Endothelial cell of umbilical vein (primary cell): ENCODE data around the gene SRGAP3. TPM values are rescaled to one million over a fixed set of nuclear protein-coding genes. Genes with fewer than 3 reads are reported as not detected.

Experiments used
- Bru-seq: library from RNA; stranded (reverse); fragments of 400-500 nt; gene quantifications from one replicate; lab custom pipeline; 2021; lab: Mats Ljungman, UMichigan
- BruChase-seq, 2 experiments: library from RNA; stranded (reverse); fragments of 400-500 nt; gene quantifications; one replicate each; lab custom pipeline; 2021; lab: Mats Ljungman, UMichigan
- BruUV-seq: library from RNA; stranded (reverse); fragments of 400-500 nt; replicated peaks from 2 replicates; lab custom pipeline; 2021; lab: Mats Ljungman, UMichigan
- CTCF ChIA-PET: fragments of 300-600, 350-600 bp; sonication (Branson Sonifier 250); formaldehyde crosslinking; loops from one replicate; lab custom pipeline; 2021; ENCODE audit warnings: antibody characterized with exemption, inconsistent platforms; lab: Charles Lee
- POLR2A ChIA-PET: fragments of 300-600, 350-600 bp; sonication (Branson Sonifier 250); formaldehyde crosslinking; loops from one replicate; lab custom pipeline; 2021; ENCODE audit warnings: antibody characterized with exemption, inconsistent platforms; lab: Charles Lee
- DNase-seq: peaks from one replicate; pipeline ENCODE4 v3.0.0-alpha.2; 2011; ENCODE audit warnings: low read depth, low spot score
- FAIRE-seq: peaks from 2 replicates; lab custom pipeline; 2011; peaks lifted over from hg19 to GRCh38; lab: Jason Lieb, UNC
- H2AFZ ChIP-seq: 2 replicates; pipeline ENCODE4 v1.6.0; 2012; ENCODE audit warnings: low read depth, low read length, control low read depth, inconsistent platforms
- H3K27ac ChIP-seq: 2 replicates; pipeline ENCODE4 v1.5.1; 2011; ENCODE audit warnings: low read depth, mild to moderate bottlenecking, control low read depth, low read length, moderate library complexity; ENCODE audit not compliant: insufficient read depth
- H3K27me3 ChIP-seq, 2 experiments: 2 replicates each; pipeline versions ENCODE4 v1.6.0 to v1.6.1; 2011; ENCODE audit warnings: low read length in 2 of 2, mixed read lengths in 1 of 2; ENCODE audit not compliant: control insufficient read depth in 2 of 2, insufficient read depth in 2 of 2
- H3K36me3 ChIP-seq, 2 experiments: 2 replicates in 1 of 2; 3 replicates in 1 of 2; pipeline ENCODE4 v1.5.1; 2011; ENCODE audit warnings: low read length in 2 of 2, mild to moderate bottlenecking in 1 of 2, moderate library complexity in 1 of 2; ENCODE audit not compliant: control insufficient read depth in 2 of 2, insufficient read depth in 2 of 2; ENCODE audit errors: extremely low read depth in 1 of 2
- H3K4me1 ChIP-seq: 3 replicates; pipeline ENCODE4 v1.5.1; 2011; ENCODE audit warnings: mild to moderate bottlenecking, low read length; ENCODE audit not compliant: control insufficient read depth, insufficient read depth; ENCODE audit errors: extremely low read depth
- H3K4me2 ChIP-seq: 2 replicates; pipeline ENCODE4 v1.6.1; 2011; ENCODE audit warnings: low read length, control low read depth, mixed read lengths; ENCODE audit not compliant: insufficient read depth
- H3K4me3 ChIP-seq, 3 experiments: fragments of 200-600 bp in 1 of 3; sonication (generic), shearing (Covaris generic) in 1 of 3; replicated peaks in 1 of 3; 2 replicates each; pipeline ENCODE4 v1.5.1; 2011 to 2016; ENCODE audit warnings: control low read depth in 3 of 3, low read length in 3 of 3, mild to moderate bottlenecking in 2 of 3, inconsistent platforms in 1 of 3, low read depth in 1 of 3, moderate library complexity in 1 of 3; ENCODE audit not compliant: insufficient read depth in 1 of 3
- H3K79me2 ChIP-seq: 2 replicates; pipeline ENCODE4 v1.6.0; 2012; ENCODE audit warnings: low read length, inconsistent platforms; ENCODE audit not compliant: control insufficient read depth, insufficient read depth
- H3K9ac ChIP-seq: replicated peaks from 2 replicates; pipeline ENCODE3; 2011; ENCODE audit warnings: low read length, control low read depth; ENCODE audit not compliant: insufficient read depth; ENCODE audit errors: extremely low read depth
- H3K9me1 ChIP-seq: replicated peaks from 3 replicates; pipeline ENCODE4 v1.6.0; 2011; ENCODE audit warnings: mild to moderate bottlenecking, low read length; ENCODE audit not compliant: control insufficient read depth, insufficient read depth; ENCODE audit errors: extremely low read depth
- H3K9me3 ChIP-seq: replicated peaks from 2 replicates; pipeline ENCODE4 v1.5.1; 2012; ENCODE audit warnings: low read length, inconsistent platforms; ENCODE audit not compliant: control insufficient read depth, insufficient read depth
- H4K20me1 ChIP-seq: replicated peaks from 2 replicates; pipeline ENCODE3; 2011; ENCODE audit warnings: mild to moderate bottlenecking, low read length; ENCODE audit not compliant: control insufficient read depth, insufficient read depth; ENCODE audit errors: extremely low read depth
- JUN ChIP-seq: IDR thresholded peaks from 2 replicates; pipeline ENCODE4 v1.6.1; 2011; ENCODE audit warnings: borderline replicate concordance, low read depth; ENCODE audit not compliant: insufficient read length, insufficient read depth
- POLR2A ChIP-seq: IDR thresholded peaks from 2 replicates; pipeline ENCODE4 v1.6.1; 2012; ENCODE audit warnings: low read depth, mild to moderate bottlenecking, control low read depth, low read length
- dilution Hi-C: fragments of 300-500 bp; cut with MboI; formaldehyde crosslinking; loops from one replicate; pipeline ENCODE4 v1.15.0; 2019; ENCODE audit warnings: low sequenced_read_pairs; ENCODE audit not compliant: extremely low pct_ligation_motif_present
- intact Hi-C: fragments of 100-400 bp; cut with micrococcal nuclease; formaldehyde crosslinking; loops from one replicate; pipeline ENCODE4 v1.10.0; 2022
- long read RNA-seq: library from polyadenylated mRNA; stranded (forward); transcript quantifications from one replicate; pipeline ENCODE4 v2.0.0, GENCODE V29; 2021
- polyA minus RNA-seq, 3 experiments: library from RNA; depleted of rRNA, polyadenylated mRNA; stranded (reverse); fragments of >200 nt; gene quantifications; 1 replicate in 1 of 3; 2 replicates in 2 of 3; pipeline ENCODE4 v1.2.3, GENCODE V29; 2011
- polyA plus RNA-seq, 4 experiments: library from polyadenylated mRNA; depleted of rRNA in 3 of 4; stranded (reverse) in 3 of 4; unstranded in 1 of 4; fragments of >200 nt; gene quantifications; 2 replicates each; pipeline versions ENCODE4 v1.2.1 to v1.2.3, GENCODE V29; 2011 to 2012; ENCODE audit warnings: missing spikeins in 1 of 4
- total RNA-seq: library from RNA; stranded (reverse); gene quantifications from 2 replicates; pipeline ENCODE4 v1.2.3, GENCODE V29; 2021
- TF ChIP-seq, protein P1 (sequence below), 2 donors: IDR thresholded peaks; 1 replicate in 1 of 2; 2 replicates in 1 of 2; pipeline ENCODE4 v1.5.1; 2011; ENCODE audit warnings: low read length in 2 of 2, mild to moderate bottlenecking in 2 of 2, moderate library complexity in 2 of 2, control low read depth in 1 of 2, inconsistent platforms in 1 of 2, low read depth in 1 of 2; ENCODE audit not compliant: insufficient read depth in 1 of 2; ENCODE audit errors: extremely low read depth in 1 of 2

SRGAP3 gene
- total RNA-seq: not detected in 2 replicates
- polyA plus RNA-seq: 0.02 and 0.06 TPM in 2 replicates
- polyA plus RNA-seq (2011; cell fraction: cytosol; rRNA removed): 0.11 and 0.12 TPM in 2 replicates
- 0.14 and 0.53 TPM in 2 replicates for polyA plus RNA-seq (2011; cell fraction: nucleus; rRNA removed)
- not detected in 2 replicates for polyA plus RNA-seq (2012)
- polyA minus RNA-seq: 1.4 TPM in 1 of 2 replicates, not detected in the other
- not detected for polyA minus RNA-seq (2011; cell fraction: cytosol; rRNA and poly(A)+ RNA removed)
- polyA minus RNA-seq (2011; cell fraction: nucleus; rRNA and poly(A)+ RNA removed): 0.24 and 1.5 TPM in 2 replicates
- percentile 6 among the genes with signal in this experiment for Bru-seq, nascent RNA
- percentile 6 among the genes with signal in this experiment for BruChase-seq, experiment 1, labeled RNA remaining after a 6-hour chase
- BruChase-seq, experiment 2, labeled RNA remaining after a 2-hour chase: percentile 6 among the genes with signal in this experiment
- long read RNA-seq: 0 reads

DNA sequence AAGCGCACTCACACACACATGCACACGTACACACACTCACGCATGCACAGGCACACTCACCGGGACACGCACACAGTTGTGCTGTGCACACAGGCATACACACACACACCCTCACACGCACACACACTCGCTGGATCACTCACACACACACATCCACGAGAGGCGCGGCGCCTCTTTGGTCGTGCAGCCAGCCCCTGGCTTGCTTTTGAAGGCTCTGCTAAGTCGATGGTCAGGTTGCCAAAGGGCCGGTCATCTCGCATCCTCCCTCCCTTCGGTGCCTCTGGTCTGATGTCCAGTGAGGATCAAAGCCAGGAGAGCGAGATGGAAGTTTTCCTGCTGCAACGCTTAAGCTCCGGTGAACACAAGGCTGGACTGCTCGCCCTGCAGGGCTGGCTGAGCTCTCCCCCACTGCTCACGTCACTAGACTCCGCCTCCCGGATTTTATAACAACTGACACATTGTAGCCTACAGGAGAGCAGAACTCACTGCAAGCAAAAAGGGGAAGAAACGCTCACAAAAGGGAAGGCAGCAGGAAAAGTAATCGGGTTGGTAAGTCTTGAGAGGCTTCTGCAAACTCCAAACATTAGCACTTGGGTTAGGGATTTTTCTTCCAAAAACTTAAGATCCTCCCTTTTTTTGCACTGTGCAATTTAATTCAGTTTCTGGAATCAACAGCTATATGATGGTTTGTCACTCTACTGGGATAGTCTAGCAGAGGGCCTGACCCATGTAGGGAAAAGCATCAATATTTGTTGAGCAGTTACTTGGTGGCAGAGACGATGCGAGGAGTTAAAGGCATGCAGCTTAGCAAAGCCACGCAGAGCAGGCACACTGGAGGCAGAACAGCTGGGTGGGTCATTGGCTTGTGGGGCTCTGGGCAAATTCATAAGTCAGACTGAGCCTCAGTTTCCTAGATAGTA, at the start of gene SRGAP3:
Gene SRGAP3 (minus strand): TSS at position 374 of the 920 bp plus-strand sequence. CDS start 695 bp downstream, outside the sequence.
- no peak within 1 kb of the TSS for H3K9ac ChIP-seq
- H3K4me2 ChIP-seq: no peak within 1 kb of the TSS
- H4K20me1 ChIP-seq: no peaks in the 10 kb centered on the region
- CTCF ChIA-PET: interaction anchor here (0.6 to 1.7 kb wide), 10 partner anchors 9 to 262 kb away, joined by 3 to 7 read pairs (median 4); no protein-coding TSS in a partner anchor
- H3K36me3 ChIP-seq: no peaks in the 10 kb centered on the region
- H3K9me3 ChIP-seq: no peaks in the 10 kb centered on the region
- no TSS peak for BruUV-seq
- H3K27ac ChIP-seq: no peak within 1 kb of the TSS
- H3K79me2 ChIP-seq: no peaks in the 10 kb centered on the region
- no peaks in the 10 kb centered on the region for H3K4me1 ChIP-seq
- FAIRE-seq: peak; percentile 94
- H2AFZ ChIP-seq: peak within 1 kb of the TSS; percentile 43
- POLR2A ChIA-PET: no interaction called here
- TF ChIP-seq JUN (no peak), POLR2A (no peak)
- TF ChIP-seq, protein P1, sequence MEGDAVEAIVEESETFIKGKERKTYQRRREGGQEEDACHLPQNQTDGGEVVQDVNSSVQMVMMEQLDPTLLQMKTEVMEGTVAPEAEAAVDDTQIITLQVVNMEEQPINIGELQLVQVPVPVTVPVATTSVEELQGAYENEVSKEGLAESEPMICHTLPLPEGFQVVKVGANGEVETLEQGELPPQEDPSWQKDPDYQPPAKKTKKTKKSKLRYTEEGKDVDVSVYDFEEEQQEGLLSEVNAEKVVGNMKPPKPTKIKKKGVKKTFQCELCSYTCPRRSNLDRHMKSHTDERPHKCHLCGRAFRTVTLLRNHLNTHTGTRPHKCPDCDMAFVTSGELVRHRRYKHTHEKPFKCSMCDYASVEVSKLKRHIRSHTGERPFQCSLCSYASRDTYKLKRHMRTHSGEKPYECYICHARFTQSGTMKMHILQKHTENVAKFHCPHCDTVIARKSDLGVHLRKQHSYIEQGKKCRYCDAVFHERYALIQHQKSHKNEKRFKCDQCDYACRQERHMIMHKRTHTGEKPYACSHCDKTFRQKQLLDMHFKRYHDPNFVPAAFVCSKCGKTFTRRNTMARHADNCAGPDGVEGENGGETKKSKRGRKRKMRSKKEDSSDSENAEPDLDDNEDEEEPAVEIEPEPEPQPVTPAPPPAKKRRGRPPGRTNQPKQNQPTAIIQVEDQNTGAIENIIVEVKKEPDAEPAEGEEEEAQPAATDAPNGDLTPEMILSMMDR (IDR thresholded peaks at IDR 0.05; ENCODE audit: extremely low read depth in 1 of 2, insufficient read depth in 1 of 2, low read depth in 1 of 2, low read length in 2 of 2): peak in 1 of 2 donors; percentile 25
- intact Hi-C loops: no loop called here
- H3K9me1 ChIP-seq: no peaks in the 10 kb centered on the region
- H3K4me3 ChIP-seq: peak within 1 kb of the TSS in 1 of 3 experiments; percentile 12
- peak; percentile 89 for DNase-seq
- dilution Hi-C loops: no loop called here
- peaks cover 0 to 3% of the 10 kb centered on the region in 2 experiments for H3K27me3 ChIP-seq
